ENCODE results near the gene STK32C.

Gene STK32C

GRCh38 chr10:132181691-132182425, 125.9 kb downstream of the STK32C start:
- DNase-seq (ENCODE audit: low read depth), result no peak

GRCh38 chr10:132180736-132181135, 127.0 kb downstream of the STK32C start:
- no peak for DNase-seq (ENCODE audit: low read depth)

GRCh38 chr10:132179551-132180392, 128.0 kb downstream of the STK32C start:
- no peak for DNase-seq (ENCODE audit: low read depth)

GRCh38 chr10:132178672-132179545, 128.8 kb downstream of the STK32C start:
- DNase-seq (ENCODE audit: low read depth), result no peak

GRCh38 chr10:132178046-132178445, 129.7 kb downstream of the STK32C start:
- DNase-seq (ENCODE audit: low read depth), result no peak

- DNase-seq (ENCODE audit: low read depth), result no peak
Observed at GRCh38 chr10:132176623-132177500, 130.9 kb downstream of the STK32C start.

- no peak for DNase-seq (ENCODE audit: low read depth)
Observed at GRCh38 chr10:132175907-132176581, 131.7 kb downstream of the STK32C start.

GRCh38 chr10:132175408-132175807, 132.3 kb downstream of the STK32C start:
- no peak for DNase-seq (ENCODE audit: low read depth)

GRCh38 chr10:132174237-132174636, 133.5 kb downstream of the STK32C start:
- DNase-seq (ENCODE audit: low read depth), result no peak

- no peak for DNase-seq (ENCODE audit: low read depth)
Observed at GRCh38 chr10:132173185-132173584, 134.6 kb downstream of the STK32C start.

GRCh38 chr10:132172091-132173066, 135.4 kb downstream of the STK32C start:
- no peak for DNase-seq (ENCODE audit: low read depth)

- DNase-seq (ENCODE audit: low read depth), result no peak
Observed at GRCh38 chr10:132170561-132171361, 137.0 kb downstream of the STK32C start.

GRCh38 chr10:132169766-132170560, 137.8 kb downstream of the STK32C start:
- DNase-seq (ENCODE audit: low read depth), result no peak

- no peak for DNase-seq (ENCODE audit: low read depth)
Observed at GRCh38 chr10:132169031-132169765, 138.6 kb downstream of the STK32C start.

- DNase-seq (ENCODE audit: low read depth), result no peak
Observed at GRCh38 chr10:132168571-132169030, 139.1 kb downstream of the STK32C start.

- DNase-seq (ENCODE audit: low read depth), result no peak
Observed at GRCh38 chr10:132167976-132168375, 139.8 kb downstream of the STK32C start.
